Measurements from ENCODE around the gene DCC.

DCC gene

DNA sequence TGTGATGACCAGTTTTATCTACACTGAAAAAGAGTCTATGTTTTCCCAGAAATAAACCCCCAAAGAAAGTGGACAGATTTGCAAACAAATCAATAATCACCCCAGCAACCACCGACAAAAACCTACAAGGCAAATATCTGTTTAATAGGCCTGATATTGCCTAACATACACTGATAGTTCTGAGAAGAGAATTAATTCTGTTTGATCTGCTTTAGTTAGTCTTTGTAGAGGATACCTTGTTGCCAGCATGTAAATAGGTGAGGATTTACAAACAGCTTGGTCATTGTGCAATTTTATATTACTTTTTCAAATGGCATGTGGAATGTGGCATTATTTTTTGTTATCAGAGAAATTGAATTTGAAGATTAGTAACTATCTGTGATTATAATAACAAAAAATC, 86.5 kb downstream of the DCC start:
- no peak for DNase-seq (ENCODE audit: low read depth in 2 of 2)

DNA sequence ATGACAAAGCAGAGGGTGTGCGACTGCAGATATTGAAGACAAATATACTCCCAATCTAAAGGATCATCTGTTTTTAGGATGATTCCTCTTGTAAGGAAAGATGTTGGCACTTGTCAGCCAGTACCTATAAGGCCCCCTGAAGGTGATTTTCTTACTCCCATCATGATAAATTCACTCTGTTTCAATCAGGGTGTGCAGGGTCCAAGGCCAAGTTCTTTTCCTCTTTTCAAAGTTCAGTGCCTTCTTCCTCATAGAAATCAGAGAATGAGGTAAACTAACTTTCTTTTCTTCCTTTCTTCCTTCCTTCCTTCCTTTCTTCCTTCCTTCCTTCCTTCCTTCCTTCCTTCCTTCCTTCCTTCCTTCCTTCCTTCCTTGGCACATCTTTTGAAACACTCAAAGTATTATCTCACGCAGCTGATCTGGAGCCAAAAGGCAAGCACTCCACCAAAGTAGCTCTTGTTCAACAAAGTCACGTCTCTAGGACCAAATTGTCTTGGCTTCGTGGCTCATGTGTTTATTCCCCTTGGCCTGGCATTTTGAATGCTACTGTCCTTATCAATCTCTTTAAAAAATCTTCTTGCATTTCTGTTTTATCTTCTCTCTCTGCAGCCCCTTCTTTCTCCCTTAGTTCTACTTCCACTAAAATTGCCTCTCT, 87.7 kb downstream of the DCC start:
- no peak for DNase-seq (ENCODE audit: low read depth in 2 of 2)

DNA sequence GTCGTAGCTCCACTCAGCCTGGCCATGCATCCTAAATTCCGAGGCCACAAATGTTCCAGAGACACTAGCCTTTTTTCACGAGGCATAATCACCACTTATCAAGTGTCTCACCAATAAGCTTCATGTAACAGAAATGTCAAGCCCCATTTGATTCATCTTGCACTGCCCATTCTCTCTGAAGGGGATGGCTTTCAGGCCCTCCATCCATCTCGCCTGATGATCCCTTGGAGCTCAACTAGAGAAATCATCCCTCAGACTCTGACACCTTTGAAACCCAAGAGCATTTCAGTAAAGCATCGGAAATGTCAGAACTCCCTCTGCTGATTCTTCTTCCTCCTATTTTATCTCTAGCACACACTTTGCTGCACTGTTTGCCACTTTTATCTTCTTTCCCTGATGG, 91.7 kb downstream of the DCC start:
- DNase-seq (ENCODE audit: low read depth in 2 of 2) = no peak

DNA sequence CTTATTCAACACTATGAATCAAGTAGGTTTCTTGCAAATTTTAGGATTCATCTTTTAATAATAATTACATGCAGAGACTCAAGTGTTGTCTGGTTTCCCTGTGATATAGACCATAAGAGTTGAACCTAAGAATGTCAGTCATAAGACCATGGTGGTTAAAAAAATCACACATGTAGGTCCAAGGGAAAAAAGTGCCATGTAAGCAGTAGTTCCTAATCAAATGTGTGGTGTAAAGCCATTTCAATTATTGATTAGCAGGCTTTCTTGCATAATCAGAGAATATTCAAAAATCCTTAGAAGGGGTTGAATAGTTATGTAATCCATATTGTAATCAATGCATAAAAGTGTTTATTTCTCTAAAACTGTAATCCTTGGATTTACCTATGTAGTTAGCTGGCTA, 93.8 kb downstream of the DCC start:
- no peak for DNase-seq (ENCODE audit: low read depth in 2 of 2)

DNA sequence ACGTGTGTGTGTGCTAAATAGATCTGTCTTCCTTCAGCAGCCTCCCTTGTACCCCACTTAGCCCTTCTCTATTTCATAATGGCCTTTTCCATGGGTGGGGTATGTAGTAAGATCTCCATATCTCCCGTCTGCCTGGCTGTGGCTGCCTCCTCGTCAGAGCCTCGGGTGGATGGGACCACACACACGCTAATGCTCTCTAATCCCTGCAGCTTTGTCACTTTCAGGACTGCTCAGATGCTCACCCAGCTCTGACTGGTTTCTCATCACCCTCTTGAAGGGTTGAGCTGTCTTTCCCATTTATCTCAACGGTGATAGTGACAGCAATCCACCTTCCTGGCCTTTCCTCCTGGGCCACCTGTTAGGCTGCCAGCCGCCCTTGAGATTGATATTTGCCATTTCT, 95.3 kb downstream of the DCC start:
- DNase-seq (ENCODE audit: low read depth in 2 of 2) = no peak

DNA sequence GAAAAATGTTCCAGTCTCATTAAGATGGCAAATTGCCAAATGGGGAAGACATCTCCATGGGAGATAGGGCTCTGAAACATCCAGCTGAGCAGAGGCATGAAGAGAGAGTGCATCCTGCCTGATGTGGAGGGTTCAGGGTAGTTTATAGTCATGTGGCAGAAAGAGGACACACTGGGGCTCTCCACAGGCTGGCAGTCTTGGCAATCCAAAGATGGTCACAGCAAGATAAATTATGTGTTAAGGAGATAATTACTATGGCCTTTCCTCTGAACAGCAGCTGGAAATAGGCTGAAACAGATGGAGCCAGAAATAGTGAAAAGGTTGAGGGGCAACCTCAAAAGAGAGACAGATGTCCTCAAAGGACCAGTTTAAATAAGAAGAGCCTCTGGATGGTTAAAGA, 97.2 kb downstream of the DCC start:
- no peak for DNase-seq (ENCODE audit: low read depth in 2 of 2)

DNA sequence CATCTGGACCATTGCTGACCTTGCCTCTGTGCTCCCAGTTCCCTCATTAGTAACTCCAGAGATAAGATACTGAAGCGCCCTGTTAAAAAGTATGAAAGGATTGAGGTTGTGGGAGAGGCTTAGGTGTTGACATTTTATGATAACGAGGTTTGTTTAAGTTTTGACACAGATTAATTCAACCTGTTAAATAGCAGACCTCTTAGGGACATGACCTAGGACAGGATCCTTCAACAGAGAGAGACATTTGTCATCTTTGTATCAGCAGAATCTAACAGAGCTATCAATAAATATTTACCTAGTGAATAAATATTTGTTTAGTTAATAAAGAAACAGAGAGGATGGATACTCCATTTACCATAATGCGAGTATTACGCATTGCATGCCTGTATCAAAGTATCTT, 99.5 kb downstream of the DCC start:
- DNase-seq (ENCODE audit: low read depth in 2 of 2) = no peak

DNA sequence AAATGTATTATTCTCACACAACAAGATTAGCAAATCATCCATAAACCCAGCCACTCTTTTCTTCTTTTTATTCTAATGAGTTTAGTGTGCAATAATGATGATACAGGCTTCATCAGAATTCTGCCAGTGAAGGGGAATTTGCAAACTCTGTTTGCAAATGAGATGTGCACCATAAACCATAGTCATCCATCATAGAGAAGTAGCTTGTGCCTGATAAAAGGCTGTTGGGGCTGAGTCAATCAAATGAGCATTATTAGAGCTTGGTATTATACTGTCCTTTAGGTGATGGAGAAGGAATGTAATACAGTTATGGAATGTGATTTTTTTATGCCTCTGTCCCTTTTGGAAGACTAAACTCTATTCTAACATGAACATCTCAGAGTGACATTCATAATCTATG, 101.8 kb downstream of the DCC start:
- DNase-seq (ENCODE audit: low read depth in 2 of 2) = no peak

DNA sequence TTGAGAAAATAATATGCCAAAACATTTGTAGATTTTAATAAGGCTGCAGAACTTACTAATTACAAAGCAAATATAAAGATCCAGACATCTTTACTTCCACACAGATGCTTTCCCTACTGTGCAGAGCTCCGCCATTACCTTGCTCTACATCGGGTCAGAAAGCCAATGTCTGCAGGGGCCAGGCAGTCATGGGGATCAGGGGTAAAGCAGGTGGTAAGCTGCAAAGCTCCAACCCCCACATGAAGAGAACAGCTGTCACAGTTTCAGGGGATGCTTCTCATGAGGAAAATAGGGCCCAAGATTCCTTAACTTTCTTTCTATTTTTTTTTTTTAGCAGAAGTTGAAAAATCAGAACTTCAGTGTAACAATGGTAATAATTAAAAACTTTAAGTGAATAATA, 102.7 kb downstream of the DCC start:
- DNase-seq (ENCODE audit: low read depth in 2 of 2) = no peak

DNA sequence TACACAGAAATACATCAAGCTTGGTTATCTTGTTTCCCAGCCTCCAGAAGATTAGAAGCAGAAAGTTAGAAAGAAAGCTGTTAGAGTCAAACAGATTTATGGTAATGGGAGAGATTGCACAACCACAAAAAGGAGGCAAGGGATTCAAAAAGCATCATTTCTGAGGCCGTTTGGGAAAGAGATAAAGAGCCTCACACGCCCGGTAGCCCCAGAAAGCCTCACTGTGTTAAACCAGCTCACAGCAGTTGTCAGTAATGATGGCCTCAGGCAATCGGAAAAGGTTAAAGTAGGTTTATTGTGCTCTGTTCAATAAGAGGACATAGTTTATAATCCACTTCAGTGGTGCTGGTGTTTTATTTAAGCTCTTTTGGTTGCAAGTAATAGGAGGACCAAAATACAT, 111.3 kb downstream of the DCC start:
- no peak for DNase-seq (ENCODE audit: low read depth in 2 of 2)

DNA sequence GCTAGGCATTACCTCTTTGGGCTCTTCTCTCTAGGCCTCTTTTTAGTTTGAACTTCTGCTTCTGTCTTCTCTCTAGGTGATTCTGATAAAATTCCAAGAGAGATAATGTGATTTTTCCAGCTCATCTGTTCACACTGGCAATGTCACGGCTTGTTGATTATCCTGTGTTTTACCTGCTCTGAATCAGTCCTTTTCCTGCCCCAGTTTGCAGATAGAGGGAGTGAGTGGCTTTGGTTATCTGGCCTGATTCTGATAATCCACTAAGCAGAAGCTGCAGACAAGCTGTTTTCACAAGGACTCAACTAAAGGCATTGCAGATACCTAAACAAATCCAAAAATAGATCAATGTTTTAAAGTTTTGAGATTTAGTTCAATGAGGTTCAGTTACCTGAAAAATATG, 111.9 kb downstream of the DCC start:
- DNase-seq (ENCODE audit: low read depth in 2 of 2) = no peak

DNA sequence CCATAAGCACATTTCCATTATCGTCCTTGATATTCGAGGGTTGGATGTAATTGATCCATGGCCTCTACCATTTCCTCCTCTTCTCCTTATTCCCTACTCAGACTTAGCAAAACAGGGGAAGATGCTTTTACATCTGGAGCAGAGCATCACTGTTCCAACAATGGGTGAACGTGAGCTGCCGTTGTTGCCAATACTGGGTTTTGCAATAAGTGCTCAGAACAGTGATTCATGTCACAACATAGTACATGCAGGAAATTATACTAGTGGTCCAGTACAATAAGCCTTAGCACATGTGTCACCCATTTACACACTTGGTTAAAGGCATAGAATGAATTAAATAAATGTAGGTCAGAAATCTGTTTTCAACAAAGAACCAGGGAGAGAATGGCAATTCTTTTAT, 112.4 kb downstream of the DCC start:
- DNase-seq (ENCODE audit: low read depth in 2 of 2) = no peak

DNA sequence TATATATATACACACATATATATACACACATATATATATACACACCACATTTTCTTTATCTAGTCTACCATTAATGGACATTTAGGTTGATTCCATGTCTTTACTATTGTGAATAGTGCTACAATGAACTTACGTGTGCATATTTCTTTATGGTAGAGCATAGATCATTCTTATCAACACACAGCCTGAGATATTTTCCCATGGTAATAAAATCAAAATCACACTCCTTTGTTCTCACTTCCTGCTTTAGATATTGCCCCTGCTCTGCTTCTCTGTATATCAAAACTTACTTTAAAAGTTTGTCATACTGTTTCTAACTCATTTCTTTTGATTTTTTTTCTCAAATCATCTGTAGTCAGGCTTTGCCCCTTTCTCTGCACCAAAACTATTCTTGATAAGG, 119.9 kb downstream of the DCC start:
- DNase-seq (ENCODE audit: low read depth in 2 of 2) = no peak

DNA sequence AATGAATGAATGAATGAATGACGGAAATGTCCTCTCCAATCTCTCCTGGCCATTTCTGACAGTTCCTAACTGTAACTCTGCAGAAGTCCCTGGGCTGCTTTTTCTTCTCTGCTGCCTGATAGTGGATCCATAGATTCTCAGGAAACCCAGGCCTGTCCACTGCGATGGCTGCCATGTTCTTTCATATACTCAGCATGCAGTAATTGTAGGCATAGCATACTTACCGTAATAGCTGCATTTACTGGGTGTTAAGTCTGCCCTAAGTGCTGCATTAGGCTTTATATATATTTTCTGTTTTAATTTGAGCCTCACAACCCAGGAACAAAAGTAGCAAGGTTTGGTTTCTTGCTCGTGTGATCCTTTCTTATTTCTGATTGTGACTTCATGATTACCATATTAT, 122.9 kb downstream of the DCC start:
- DNase-seq (ENCODE audit: low read depth in 2 of 2) = no peak

DNA sequence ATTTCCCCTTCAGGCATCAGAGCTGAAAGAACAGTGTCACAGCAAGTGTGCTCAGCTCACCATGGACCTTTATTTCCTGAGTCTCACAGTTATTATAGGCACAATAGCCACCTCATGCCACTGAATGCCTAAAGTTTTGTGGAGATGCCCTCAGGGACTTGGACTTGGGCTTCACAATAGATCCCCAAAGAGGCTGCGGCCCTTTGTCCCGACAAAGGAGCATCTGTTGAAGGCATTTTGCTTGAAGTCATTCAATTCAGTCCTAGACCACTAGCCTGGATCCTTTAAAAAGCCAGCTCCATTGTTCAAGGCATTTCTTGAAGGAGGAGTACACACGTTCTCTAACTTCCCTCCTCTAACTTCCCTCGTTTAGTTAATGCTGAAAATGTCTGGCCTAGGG, 125.4 kb downstream of the DCC start:
- no peak for DNase-seq (ENCODE audit: low read depth in 2 of 2)

DNA sequence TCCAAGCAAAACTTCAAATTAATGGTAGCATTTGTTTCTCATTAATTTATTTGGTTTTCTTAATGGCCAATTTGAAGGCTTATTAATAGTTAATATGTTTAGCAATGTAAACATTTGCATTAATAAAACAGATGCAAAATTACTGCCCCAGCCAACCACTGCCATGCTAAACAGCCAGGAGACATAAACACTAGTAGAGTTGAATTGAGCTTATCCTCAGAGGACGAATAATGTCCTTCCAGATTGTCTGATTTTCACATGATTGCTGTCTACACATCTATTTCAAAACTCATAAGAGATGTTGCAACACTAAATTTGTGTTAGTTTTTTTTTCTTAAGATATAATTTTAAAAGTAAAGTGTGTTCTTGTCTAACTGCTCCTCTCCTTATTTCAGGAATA, 128.5 kb downstream of the DCC start:
- no peak for DNase-seq (ENCODE audit: low read depth in 2 of 2)

DNA sequence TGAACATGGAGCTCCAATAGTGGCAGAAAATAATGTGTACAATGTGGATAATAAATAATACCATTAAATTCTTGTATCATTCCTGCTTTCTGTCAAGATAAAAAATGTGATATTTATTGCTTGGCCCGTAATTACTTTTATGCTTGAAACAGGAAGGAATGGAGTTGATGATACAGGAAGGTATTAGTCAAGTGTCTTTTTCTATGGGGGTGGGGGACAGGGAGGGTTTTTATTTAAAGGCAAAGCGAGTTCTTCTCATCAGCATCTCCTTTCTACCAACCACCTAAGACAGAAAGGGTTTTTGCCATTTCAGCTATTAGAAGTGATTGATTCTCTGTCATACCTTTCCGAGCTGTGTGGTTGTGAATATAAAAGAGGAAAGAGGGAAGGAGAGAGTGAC, 135.3 kb downstream of the DCC start:
- DNase-seq (ENCODE audit: low read depth in 2 of 2) = no peak

DNA sequence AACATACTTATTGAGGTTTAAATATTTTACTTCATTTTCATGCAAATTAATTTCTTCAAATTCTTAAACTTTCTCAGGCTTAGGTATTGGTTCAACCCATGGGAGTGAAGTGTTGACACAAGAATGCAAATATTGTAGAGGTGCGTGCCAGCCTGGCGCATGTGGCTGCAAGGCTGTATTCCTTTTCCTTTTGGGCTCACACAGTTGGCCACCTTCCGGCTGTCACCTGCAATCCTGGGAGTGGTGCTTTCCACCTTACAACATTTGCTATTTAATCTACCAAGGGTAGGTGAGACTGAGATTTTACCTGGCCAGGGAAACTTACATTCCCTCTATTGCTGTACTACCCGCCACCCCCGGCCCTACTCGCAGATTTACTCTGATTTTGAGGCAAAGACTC, 141.1 kb downstream of the DCC start:
- DNase-seq (ENCODE audit: low read depth in 2 of 2) = no peak

DNA sequence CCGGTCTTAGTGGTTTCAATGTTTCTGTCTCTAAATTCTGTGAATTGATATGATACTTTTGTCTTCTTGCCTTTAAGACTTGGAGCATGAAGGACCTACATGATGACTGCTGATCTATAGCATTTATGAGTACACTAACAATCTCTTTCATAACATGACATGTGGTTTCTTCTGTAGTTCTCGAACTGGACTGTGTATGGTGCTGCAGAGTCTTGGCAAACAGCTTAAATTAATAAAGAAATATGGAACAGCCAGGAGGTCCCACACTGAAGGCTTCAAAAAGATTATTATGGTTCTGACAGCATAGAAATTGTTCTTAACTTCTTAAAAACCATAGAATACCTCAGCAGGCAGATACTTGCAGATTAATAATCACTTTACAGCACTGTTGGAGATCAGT, 145.0 kb downstream of the DCC start:
- DNase-seq (ENCODE audit: low read depth in 2 of 2) = no peak

DNA sequence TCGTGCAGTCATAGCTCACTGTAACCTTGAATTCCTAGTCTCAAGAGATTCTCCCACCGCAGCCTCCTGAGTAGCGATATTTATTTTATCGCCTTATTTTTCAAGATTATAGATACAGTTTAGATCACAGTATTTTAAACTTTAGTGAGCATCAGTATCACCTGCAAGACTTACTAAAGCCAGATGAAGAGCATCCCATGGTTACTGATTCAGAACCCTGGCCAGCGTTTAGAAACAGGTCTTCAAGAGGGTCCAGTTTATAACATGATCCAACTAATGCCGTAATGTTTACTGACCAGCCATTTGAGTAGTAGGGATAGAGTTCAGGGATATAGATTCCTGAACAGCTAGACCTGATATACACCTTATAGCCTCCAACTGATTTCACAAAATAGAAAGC, 146.1 kb downstream of the DCC start:
- no peak for DNase-seq (ENCODE audit: low read depth in 2 of 2)

DNA sequence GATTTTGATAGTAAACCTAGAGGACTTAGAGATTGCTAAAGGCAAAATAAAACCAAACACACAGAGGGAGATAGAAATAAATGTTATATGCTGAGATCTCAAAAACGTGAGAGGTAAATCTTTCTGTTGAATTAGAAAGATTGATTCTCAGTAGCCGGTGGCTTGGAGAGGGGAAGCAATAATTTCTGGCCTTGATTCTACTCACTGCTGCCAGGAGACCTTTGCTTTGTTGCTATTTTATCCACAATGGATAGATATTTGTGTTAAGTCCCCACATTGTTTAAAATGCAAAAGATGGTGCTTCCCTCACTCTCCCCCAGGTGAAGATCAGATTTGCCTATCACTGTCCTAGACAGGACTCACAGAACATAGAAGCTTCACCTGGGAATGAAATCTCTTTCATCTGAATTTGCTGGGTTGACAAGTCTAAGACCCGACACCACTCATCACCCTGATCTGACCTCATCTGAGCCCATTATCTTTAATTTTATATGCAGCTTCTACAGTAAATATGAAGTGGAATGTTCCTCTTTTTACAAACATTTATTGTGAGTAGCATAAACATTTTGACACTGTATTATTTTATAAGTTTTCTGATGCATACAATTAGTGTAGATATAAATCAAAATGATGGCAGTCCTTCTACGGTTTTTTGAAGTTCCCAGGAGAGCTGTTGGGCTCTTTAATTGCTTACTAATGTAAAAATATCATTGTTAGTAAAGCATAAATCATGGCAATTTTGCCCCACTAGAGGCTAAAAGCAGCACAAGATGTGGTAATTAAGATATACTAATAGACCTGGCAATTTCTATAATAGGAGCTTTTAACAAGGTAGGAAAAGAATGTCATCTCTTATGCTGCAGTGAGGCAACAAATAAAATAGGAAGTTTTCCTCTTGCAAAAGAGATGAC, 149.7 kb downstream of the DCC start:
- DNase-seq (ENCODE audit: low read depth in 2 of 2) = no peak

DNA sequence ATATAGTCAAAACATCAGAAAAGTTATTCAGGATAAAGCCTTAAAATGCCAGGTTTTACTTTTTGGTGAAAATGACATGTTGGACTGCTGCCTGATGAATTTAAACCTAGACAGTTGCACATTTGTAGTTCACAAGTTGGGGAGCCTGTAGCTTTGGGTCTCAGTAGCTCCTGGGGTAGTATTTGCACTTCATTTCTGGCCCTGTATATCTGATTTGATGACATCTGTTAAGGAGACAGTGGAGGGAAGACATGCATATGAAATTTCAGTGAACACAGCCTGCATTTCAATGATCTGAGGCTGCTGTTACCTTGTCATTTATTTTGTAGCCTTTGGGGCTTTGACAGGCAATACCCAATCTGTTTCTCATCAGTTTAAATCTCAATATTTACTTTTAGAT, 156.4 kb downstream of the DCC start:
- no peak for DNase-seq (ENCODE audit: low read depth in 2 of 2)

DNA sequence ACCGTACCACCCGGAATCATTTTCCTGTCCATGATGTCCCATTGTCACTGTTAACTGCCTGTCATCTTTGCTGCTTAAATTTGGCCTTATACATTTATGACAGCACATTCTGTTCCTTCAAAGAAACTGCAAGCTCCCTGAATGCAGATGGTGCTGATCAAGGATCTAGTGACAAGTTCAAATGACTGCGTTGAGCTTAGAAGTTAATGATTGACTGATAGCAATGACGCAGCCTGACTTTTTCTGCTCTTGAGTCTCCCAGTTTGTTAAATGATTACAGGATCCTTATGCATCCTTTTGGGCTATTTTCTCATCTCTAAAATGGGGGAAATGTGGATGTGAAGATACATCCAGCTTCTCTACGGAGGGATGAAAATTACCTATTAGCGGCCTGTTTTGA, 159.0 kb downstream of the DCC start:
- no peak for DNase-seq (ENCODE audit: low read depth in 2 of 2)

DNA sequence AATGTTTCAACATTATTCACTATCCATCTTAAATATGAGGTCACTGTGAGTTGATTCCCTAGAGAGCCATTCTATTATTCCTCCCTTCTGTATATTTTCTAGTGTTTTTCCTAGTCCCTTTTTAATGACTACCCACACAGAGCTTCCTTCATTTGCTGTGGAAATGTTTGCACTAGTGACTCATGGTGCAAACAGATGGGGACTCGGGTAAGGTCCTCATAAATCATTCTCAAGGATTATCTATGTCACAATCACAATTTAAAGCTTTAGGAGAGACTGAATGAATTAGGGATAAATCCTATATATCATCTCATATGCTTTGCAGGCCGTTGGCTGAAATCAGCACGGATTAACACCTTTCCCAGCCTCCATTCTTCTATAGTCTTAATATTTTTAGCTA, 159.6 kb downstream of the DCC start:
- DNase-seq (ENCODE audit: low read depth in 2 of 2) = no peak

All from activated CD8-positive, alpha-beta memory T cell treated with anti-CD3 and anti-CD28 coated beads for 4 hours (primary cell).